LNCaP clone FGC (cell line): ENCODE measurements around the gene SART1.

Experiments used
- DNase-seq: peaks from one replicate; pipeline ENCODE4 v3.0.0-alpha.2; 2011; ENCODE audit warnings: low read depth
- H3K4me3 ChIP-seq: 2 replicates; pipeline ENCODE4 v1.5.1; 2011; ENCODE audit warnings: mild to moderate bottlenecking, low read depth, low read length, control low read depth
- CTCF ChIP-seq: IDR thresholded peaks from 2 replicates; pipeline ENCODE4 v1.5.1; 2012; ENCODE audit warnings: mild to moderate bottlenecking; ENCODE audit not compliant: control insufficient read depth, insufficient read depth; ENCODE audit errors: extremely low read depth

The SART1 gene

GRCh38 chr11:65967329-65967934 lies 5.9 kb downstream of the SART1 start:
- DNase-seq: no peak
- TF ChIP-seq CTCF: no peak
- no peak overlapping the region for H3K4me3 ChIP-seq

- TF ChIP-seq CTCF: no peak
- no peak overlapping the region for H3K4me3 ChIP-seq
- DNase-seq: no peak
Measured at GRCh38 chr11:65968600-65969482, 7.3 kb downstream of the SART1 start.

- no peak overlapping the region for H3K4me3 ChIP-seq
- DNase-seq: no peak
- no peak for TF ChIP-seq CTCF
Measured at GRCh38 chr11:65972116-65972515, 10.6 kb downstream of the SART1 start.

- no peak overlapping the region for H3K4me3 ChIP-seq
- no peak for DNase-seq
- TF ChIP-seq CTCF: no peak
Measured at GRCh38 chr11:65973439-65974110, 12.0 kb downstream of the SART1 start.

GRCh38 chr11:65975771-65976170 lies 14.2 kb downstream of the SART1 start:
- no peak for DNase-seq
- no peak overlapping the region for H3K4me3 ChIP-seq

More at GRCh38 chr11:65975771-65976170, 14.2 kb downstream of the SART1 start:
- no peak for TF ChIP-seq CTCF
